ENCODE data around the gene C6orf136. TPM values are rescaled to one million over a fixed set of nuclear protein-coding genes. Genes with fewer than 3 reads are reported as not detected.

C6orf136 gene
- total and polyA plus RNA-seq, 9 of the 15 experiments (the other 6 are each of a cell fraction or from before 2014, with no cell fraction given), result 14.1 to 63.1 (median 18.4) TPM

- TF ChIP-seq FOS (IDR thresholded peaks at IDR 0.05; ENCODE audit: extremely low read depth, insufficient read length) (no peak), SMARCA5 (IDR thresholded peaks at IDR 0.05) (peak; percentile 72; the same call in 1 of the 2 replicates), ARID2 (IDR thresholded peaks at IDR 0.05) (0 out of 2 replicates have a peak, but pooled peaks have one; percentile 15), ZNF785 (CRISPR knock-in tag; IDR thresholded peaks at IDR 0.05) (no peak), KDM5B (IDR thresholded peaks at IDR 0.05; ENCODE audit: insufficient replicate concordance, low read depth, low read length) (peak; percentile 77), CREM (IDR thresholded peaks at IDR 0.05; ENCODE audit: low read depth) (peak; percentile 66), HLTF (IDR thresholded peaks at IDR 0.05) (peak; percentile 84), CHD7 (IDR thresholded peaks at IDR 0.05; ENCODE audit: low read depth, low read length) (no peak), TAF9B (IDR thresholded peaks at IDR 0.05; ENCODE audit: partially characterized antibody) (no peak)
- TF ChIP-seq, protein P1, sequence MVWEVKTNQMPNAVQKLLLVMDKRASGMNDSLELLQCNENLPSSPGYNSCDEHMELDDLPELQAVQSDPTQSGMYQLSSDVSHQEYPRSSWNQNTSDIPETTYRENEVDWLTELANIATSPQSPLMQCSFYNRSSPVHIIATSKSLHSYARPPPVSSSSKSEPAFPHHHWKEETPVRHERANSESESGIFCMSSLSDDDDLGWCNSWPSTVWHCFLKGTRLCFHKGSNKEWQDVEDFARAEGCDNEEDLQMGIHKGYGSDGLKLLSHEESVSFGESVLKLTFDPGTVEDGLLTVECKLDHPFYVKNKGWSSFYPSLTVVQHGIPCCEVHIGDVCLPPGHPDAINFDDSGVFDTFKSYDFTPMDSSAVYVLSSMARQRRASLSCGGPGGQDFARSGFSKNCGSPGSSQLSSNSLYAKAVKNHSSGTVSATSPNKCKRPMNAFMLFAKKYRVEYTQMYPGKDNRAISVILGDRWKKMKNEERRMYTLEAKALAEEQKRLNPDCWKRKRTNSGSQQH (CRISPR knock-in tag; IDR thresholded peaks at IDR 0.05), result peak; percentile 68; the same call in 1 of the 2 replicates
- TF ChIP-seq, protein P2, sequence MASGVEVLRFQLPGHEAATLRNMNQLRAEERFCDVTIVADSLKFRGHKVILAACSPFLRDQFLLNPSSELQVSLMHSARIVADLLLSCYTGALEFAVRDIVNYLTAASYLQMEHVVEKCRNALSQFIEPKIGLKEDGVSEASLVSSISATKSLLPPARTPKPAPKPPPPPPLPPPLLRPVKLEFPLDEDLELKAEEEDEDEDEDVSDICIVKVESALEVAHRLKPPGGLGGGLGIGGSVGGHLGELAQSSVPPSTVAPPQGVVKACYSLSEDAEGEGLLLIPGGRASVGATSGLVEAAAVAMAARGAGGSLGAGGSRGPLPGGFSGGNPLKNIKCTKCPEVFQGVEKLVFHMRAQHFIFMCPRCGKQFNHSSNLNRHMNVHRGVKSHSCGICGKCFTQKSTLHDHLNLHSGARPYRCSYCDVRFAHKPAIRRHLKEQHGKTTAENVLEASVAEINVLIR (CRISPR knock-in tag; IDR thresholded peaks at IDR 0.05), result no peak
Observed at GRCh38 chr6:30686908-30687658, 40.1 kb downstream of the C6orf136 start (continued).

Measured in K562 (cell line).